ENCODE results near the gene ERCC6.

GRCh38 chr10:49521062-49521461, 17.9 kb downstream of the ERCC6 start:
- TF ChIP-seq CTCF (IDR thresholded peaks at IDR 0.05) (no peak), POLR2A (IDR thresholded peaks at IDR 0.05) (no peak)

All from tibial nerve (tissue), 3 donors.